ENCODE results near the gene ACADVL. TPM values are rescaled to one million over a fixed set of nuclear protein-coding genes. Genes with fewer than 3 reads are reported as not detected.
A peak's percentile ranks its signal among the peaks of the same experiment; 100 is the strongest.

The ACADVL gene
- total and polyA plus RNA-seq, 2 donors (not counting 1 experiment from before 2014, with no cell fraction given): 640 to 696 TPM

GRCh38 chr17:7191571-7192270, 28.0 kb upstream of the ACADVL start:
- DNase-seq: peak; percentile 30
- WGBS (ENCODE audit: insufficient coverage): 91% methylated on average over 23 of the region's 26 CpGs

DNA sequence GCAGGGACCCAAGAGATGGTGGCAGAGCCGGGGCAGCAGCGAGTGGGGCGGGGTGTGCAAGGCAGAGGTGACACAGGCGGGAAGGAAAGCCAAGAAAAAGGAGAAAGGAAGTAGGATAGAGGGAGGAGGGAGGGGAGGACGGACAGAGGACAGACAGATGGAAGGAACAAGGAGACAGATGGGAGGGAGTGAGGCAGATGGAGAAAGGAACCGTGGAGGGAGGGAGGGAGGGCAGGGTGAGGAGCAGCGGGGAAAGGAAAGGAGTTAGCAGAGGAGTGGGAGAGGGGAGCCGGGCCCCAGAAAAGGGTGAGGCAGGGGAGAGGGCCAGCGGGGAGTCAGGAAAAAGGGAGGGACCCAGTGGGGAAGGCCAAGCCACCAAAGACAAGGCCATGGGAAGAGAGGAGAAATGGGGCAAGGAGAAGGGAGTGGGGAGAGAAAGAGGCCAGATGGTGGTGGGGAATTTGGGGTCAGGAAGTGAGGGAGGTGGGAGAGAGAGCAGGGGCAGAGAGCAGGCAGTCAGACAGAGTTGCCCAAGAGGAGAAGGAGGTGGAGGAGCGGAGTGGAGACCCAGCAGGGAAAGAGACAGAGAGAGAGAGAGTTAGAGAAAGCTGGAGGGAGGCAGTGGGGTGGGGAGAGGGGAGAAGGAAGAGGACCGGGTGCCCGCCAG, 27.3 kb upstream of the ACADVL start:
- ChIA-PET CTCF (no interaction called here), POLR2A (no interaction called here)
- H3K27ac Mint-ChIP-seq: no peak overlapping the region
- H3K4me2 ChIP-seq (replicated peaks; ENCODE audit: low read depth, low read length, poor library complexity, severe bottlenecking): no peak overlapping the region
- H3K79me2 ChIP-seq (ENCODE audit: control insufficient read depth, insufficient read depth, low read length): no peaks in the 10 kb centered on the region
- H3K27me3 ChIP-seq (replicated peaks in 1 of 4; ENCODE audit: control extremely low read depth in 1 of 4, control insufficient read depth in 3 of 4, insufficient read depth in 4 of 4, low read length in 3 of 4): no peaks in the 10 kb centered on the region
- no peak overlapping the region for H3K4me3 Mint-ChIP-seq
- no peaks in the 10 kb centered on the region for H3K27me3 Mint-ChIP-seq
- DNase-seq (no peak), ATAC-seq (ENCODE audit: low read depth) (no peak)
- TF ChIP-seq, protein P1, sequence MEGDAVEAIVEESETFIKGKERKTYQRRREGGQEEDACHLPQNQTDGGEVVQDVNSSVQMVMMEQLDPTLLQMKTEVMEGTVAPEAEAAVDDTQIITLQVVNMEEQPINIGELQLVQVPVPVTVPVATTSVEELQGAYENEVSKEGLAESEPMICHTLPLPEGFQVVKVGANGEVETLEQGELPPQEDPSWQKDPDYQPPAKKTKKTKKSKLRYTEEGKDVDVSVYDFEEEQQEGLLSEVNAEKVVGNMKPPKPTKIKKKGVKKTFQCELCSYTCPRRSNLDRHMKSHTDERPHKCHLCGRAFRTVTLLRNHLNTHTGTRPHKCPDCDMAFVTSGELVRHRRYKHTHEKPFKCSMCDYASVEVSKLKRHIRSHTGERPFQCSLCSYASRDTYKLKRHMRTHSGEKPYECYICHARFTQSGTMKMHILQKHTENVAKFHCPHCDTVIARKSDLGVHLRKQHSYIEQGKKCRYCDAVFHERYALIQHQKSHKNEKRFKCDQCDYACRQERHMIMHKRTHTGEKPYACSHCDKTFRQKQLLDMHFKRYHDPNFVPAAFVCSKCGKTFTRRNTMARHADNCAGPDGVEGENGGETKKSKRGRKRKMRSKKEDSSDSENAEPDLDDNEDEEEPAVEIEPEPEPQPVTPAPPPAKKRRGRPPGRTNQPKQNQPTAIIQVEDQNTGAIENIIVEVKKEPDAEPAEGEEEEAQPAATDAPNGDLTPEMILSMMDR (IDR thresholded peaks at IDR 0.05): no peak
- WGBS (ENCODE audit: insufficient coverage): 94% methylated on average over 12 of the region's 12 CpGs
- no peaks in the 10 kb centered on the region for H3K4me1 Mint-ChIP-seq
- H2AFZ ChIP-seq (ENCODE audit: insufficient read depth, low read depth, low read length, poor library complexity, severe bottlenecking): no peak overlapping the region
- no peak overlapping the region for H3K9ac ChIP-seq (ENCODE audit: low read length)
- H3K4me3 ChIP-seq (ENCODE audit: control extremely low read depth in 1 of 5, extremely low read depth in 1 of 5, insufficient read depth in 1 of 5, low read depth in 2 of 5, low read length in 4 of 5): no peak overlapping the region
- H4K20me1 ChIP-seq (ENCODE audit: control insufficient read depth, insufficient read depth, low read length, poor library complexity, severe bottlenecking): no peaks in the 10 kb centered on the region
- no peaks in the 10 kb centered on the region for H3K36me3 ChIP-seq (replicated peaks in 1 of 2; ENCODE audit: control extremely low read depth in 1 of 2, control insufficient read depth in 1 of 2, extremely low read depth in 1 of 2, insufficient read depth in 2 of 2, low read length in 1 of 2)
- no peaks in the 10 kb centered on the region for H3K9me3 ChIP-seq (ENCODE audit: control extremely low read depth in 1 of 3, control insufficient read depth in 2 of 3, insufficient read depth in 1 of 3, low read length in 2 of 3)
- no peaks in the 10 kb centered on the region for H3K4me1 ChIP-seq (ENCODE audit: control insufficient read depth in 2 of 2, insufficient read depth in 2 of 2, low read length in 2 of 2)
- H3K9me3 Mint-ChIP-seq (ENCODE audit: insufficient read depth): no peaks in the 10 kb centered on the region
- intact Hi-C loops (cut with micrococcal nuclease): no loop called here
- no peak overlapping the region for H3K27ac ChIP-seq (ENCODE audit: low read length in 2 of 2)

More at GRCh38 chr17:7191571-7192270, 28.0 kb upstream of the ACADVL start:
- Histone ChIP-seq H4K20me1 (ENCODE audit: control insufficient read depth, insufficient read depth, low read length, poor library complexity, severe bottlenecking) (no peaks in the 10 kb centered on the region), H3K79me2 (ENCODE audit: control insufficient read depth, insufficient read depth, low read length) (no peaks in the 10 kb centered on the region), H3K4me2 (replicated peaks; ENCODE audit: low read depth, low read length, poor library complexity, severe bottlenecking) (no peak overlapping the region), H3K36me3 (replicated peaks in 1 of 2; ENCODE audit: control extremely low read depth in 1 of 2, control insufficient read depth in 1 of 2, extremely low read depth in 1 of 2, insufficient read depth in 2 of 2, low read length in 1 of 2) (no peaks in the 10 kb centered on the region), H3K27ac (ENCODE audit: low read length in 2 of 2) (no peak overlapping the region), H3K9ac (ENCODE audit: low read length) (no peak overlapping the region), H3K27me3 (replicated peaks in 1 of 4; ENCODE audit: control extremely low read depth in 1 of 4, control insufficient read depth in 3 of 4, insufficient read depth in 4 of 4, low read length in 3 of 4) (no peaks in the 10 kb centered on the region), H3K9me3 (ENCODE audit: control extremely low read depth in 1 of 3, control insufficient read depth in 2 of 3, insufficient read depth in 1 of 3, low read length in 2 of 3) (no peaks in the 10 kb centered on the region), H3K4me3 (ENCODE audit: control extremely low read depth in 1 of 5, extremely low read depth in 1 of 5, insufficient read depth in 1 of 5, low read depth in 2 of 5, low read length in 4 of 5) (no peak overlapping the region), H3K4me1 (ENCODE audit: control insufficient read depth in 2 of 2, insufficient read depth in 2 of 2, low read length in 2 of 2) (no peaks in the 10 kb centered on the region), H2AFZ (ENCODE audit: insufficient read depth, low read depth, low read length, poor library complexity, severe bottlenecking) (no peak overlapping the region)
- intact Hi-C loops (cut with micrococcal nuclease): no loop called here
- Mint-ChIP-seq H3K9me3 (ENCODE audit: insufficient read depth) (no peaks in the 10 kb centered on the region), H3K4me1 (no peaks in the 10 kb centered on the region), H3K4me3 (no peak overlapping the region), H3K27ac (no peak overlapping the region), H3K27me3 (peaks cover 2% of the 10 kb centered on the region)
- CTCF ChIA-PET: no interaction called here
- no peak for ATAC-seq (ENCODE audit: low read depth)
- TF ChIP-seq, protein P1 (IDR thresholded peaks at IDR 0.05): no peak
- no peak for TF ChIP-seq EZH2 (IDR thresholded peaks at IDR 0.05; ENCODE audit: borderline replicate concordance, insufficient read depth, low read depth, low read length, poor library complexity, severe bottlenecking)
- POLR2A ChIA-PET: no interaction called here

Measured in B cell (primary cell).